TTC549 (cell line): Measurements from ENCODE around the gene RFTN1.
"Not testable (repeated sequence)": the region's sequence is repeated elsewhere in the genome, so short reads cannot be mapped to it uniquely, and the experiment has no call there.

Source experiments
- FAIRE-seq: peaks from 2 replicates; lab custom pipeline; 2012; peaks lifted over from hg19 to GRCh38; lab: Jason Lieb, UNC

Gene RFTN1

GRCh38 chr3:16506884-16507577, 6.5 kb downstream of the RFTN1 start:
- FAIRE-seq = no peak

GRCh38 chr3:16506451-16506850, 7.0 kb downstream of the RFTN1 start:
- FAIRE-seq = no peak

- FAIRE-seq = no peak
Observed at GRCh38 chr3:16504692-16505091, 8.8 kb downstream of the RFTN1 start.

- no peak for FAIRE-seq
Observed at GRCh38 chr3:16504242-16504641, 9.3 kb downstream of the RFTN1 start.

GRCh38 chr3:16503191-16503776, 10.2 kb downstream of the RFTN1 start:
- no peak for FAIRE-seq

- FAIRE-seq = no peak
Observed at GRCh38 chr3:16502347-16502908, 11.1 kb downstream of the RFTN1 start.

GRCh38 chr3:16501376-16501775, 12.1 kb downstream of the RFTN1 start:
- FAIRE-seq = no peak

- FAIRE-seq = no peak
Observed at GRCh38 chr3:16500911-16501310, 12.6 kb downstream of the RFTN1 start.

- no peak for FAIRE-seq
Observed at GRCh38 chr3:16500093-16500492, 13.4 kb downstream of the RFTN1 start.

- no peak for FAIRE-seq
Observed at GRCh38 chr3:16499351-16499750, 14.1 kb downstream of the RFTN1 start.

- FAIRE-seq = no peak
Observed at GRCh38 chr3:16498130-16498890, 15.2 kb downstream of the RFTN1 start.

- no peak for FAIRE-seq
Observed at GRCh38 chr3:16496408-16497222, 16.9 kb downstream of the RFTN1 start.

- FAIRE-seq = no peak
Observed at GRCh38 chr3:16496008-16496407, 17.5 kb downstream of the RFTN1 start.

GRCh38 chr3:16494814-16495431, 18.6 kb downstream of the RFTN1 start:
- no peak for FAIRE-seq

GRCh38 chr3:16494094-16494493, 19.4 kb downstream of the RFTN1 start:
- FAIRE-seq = no peak

- no peak for FAIRE-seq
Observed at GRCh38 chr3:16490062-16490619, 23.4 kb downstream of the RFTN1 start.

- FAIRE-seq = not testable (repeated sequence)
Observed at GRCh38 chr3:16489326-16490061, 24.0 kb downstream of the RFTN1 start.

- FAIRE-seq = no peak
Observed at GRCh38 chr3:16488637-16489036, 24.9 kb downstream of the RFTN1 start.

GRCh38 chr3:16487511-16488175, 25.9 kb downstream of the RFTN1 start:
- no peak for FAIRE-seq

GRCh38 chr3:16486951-16487480, 26.5 kb downstream of the RFTN1 start:
- FAIRE-seq = no peak
